CD14-positive monocyte (primary cell): Measurements from ENCODE around the gene ARL5B. TPM values are rescaled to one million over a fixed set of nuclear protein-coding genes. Genes with fewer than 3 reads are reported as not detected.

ENCODE experiments used
- DNase-seq, 3 donors: peaks; one replicate each; pipeline ENCODE4 v3.0.0-alpha.2; 2011 to 2022
- H2AFZ ChIP-seq: 2 replicates; pipeline ENCODE4 v1.6.0; 2012; ENCODE audit warnings: mild to moderate bottlenecking, low read depth, low read length, inconsistent platforms; ENCODE audit not compliant: insufficient read depth, poor library complexity, severe bottlenecking
- H3K27ac ChIP-seq, 2 donors: 1 replicate in 1 of 2; 2 replicates in 1 of 2; pipeline ENCODE4 v1.5.1; 2012 to 2013; ENCODE audit warnings: low read length in 2 of 2, control low read depth in 1 of 2, inconsistent platforms in 1 of 2, low read depth in 1 of 2, mild to moderate bottlenecking in 1 of 2
- H3K27me3 ChIP-seq, 2 donors: one replicate each; pipeline versions ENCODE4 v1.6.0 to v1.6.1; 2011 to 2013; ENCODE audit warnings: low read length in 2 of 2; ENCODE audit not compliant: control insufficient read depth in 2 of 2, insufficient read depth in 2 of 2
- H3K36me3 ChIP-seq, 2 donors: replicated peaks in 1 of 2; 1 replicate in 1 of 2; 2 replicates in 1 of 2; pipeline versions ENCODE4 v1.5.1 to v1.6.1; 2012 to 2013; ENCODE audit warnings: low read length in 2 of 2, control low read depth in 1 of 2, inconsistent platforms in 1 of 2, mild to moderate bottlenecking in 1 of 2; ENCODE audit not compliant: insufficient read depth in 2 of 2, control insufficient read depth in 1 of 2
- H3K4me1 ChIP-seq, 2 donors: 1 replicate in 1 of 2; 2 replicates in 1 of 2; pipeline versions ENCODE4 v1.5.1 to v1.6.1; 2012 to 2013; ENCODE audit warnings: low read length in 2 of 2, control low read depth in 1 of 2, inconsistent platforms in 1 of 2, mild to moderate bottlenecking in 1 of 2, moderate library complexity in 1 of 2; ENCODE audit not compliant: insufficient read depth in 2 of 2, control insufficient read depth in 1 of 2
- H3K4me2 ChIP-seq: replicated peaks from 2 replicates; pipeline ENCODE3; 2012; ENCODE audit warnings: low read length, moderate library complexity, mild to moderate bottlenecking; ENCODE audit not compliant: poor library complexity, severe bottlenecking; ENCODE audit errors: extremely low read depth
- H3K4me3 ChIP-seq, 3 experiments: fragments of 200-600 bp in 1 of 3; sonication (generic) in 1 of 3; replicated peaks in 1 of 3; 1 replicate in 2 of 3; 2 replicates in 1 of 3; pipeline ENCODE4 v1.5.1; 2011 to 2013; ENCODE audit warnings: low read length in 3 of 3, mild to moderate bottlenecking in 3 of 3, control low read depth in 2 of 3, low read depth in 2 of 3, inconsistent platforms in 1 of 3, moderate library complexity in 1 of 3
- H3K79me2 ChIP-seq: 2 replicates; pipeline ENCODE4 v1.6.0; 2012; ENCODE audit warnings: mild to moderate bottlenecking, control low read depth, inconsistent platforms, low read length, moderate library complexity; ENCODE audit not compliant: insufficient read depth
- H3K9ac ChIP-seq: 2 replicates; pipeline ENCODE4 v1.6.0; 2017; ENCODE audit warnings: low read length, mild to moderate bottlenecking; ENCODE audit not compliant: insufficient read depth, poor library complexity, severe bottlenecking
- H3K9me3 ChIP-seq, 2 donors: replicated peaks in 1 of 2; 1 replicate in 1 of 2; 2 replicates in 1 of 2; pipeline versions ENCODE4 v1.5.1 to v1.6.1; 2012 to 2013; ENCODE audit warnings: low read length in 2 of 2, control low read depth in 1 of 2; ENCODE audit not compliant: control insufficient read depth in 1 of 2, insufficient read depth in 1 of 2
- H4K20me1 ChIP-seq: 2 replicates; pipeline ENCODE4 v1.6.0; 2012; ENCODE audit warnings: mild to moderate bottlenecking, low read length, control low read depth, moderate library complexity; ENCODE audit not compliant: insufficient read depth
- H3K27ac Mint-ChIP-seq, 7 donors: one replicate each; pipeline ENCODE4 v1.8.0; 2020; ENCODE audit warnings: mild to moderate bottlenecking in 7 of 7, mixed read lengths in 7 of 7, moderate library complexity in 6 of 7, inconsistent platforms in 2 of 7
- H3K27me3 Mint-ChIP-seq, 3 donors: one replicate each; pipeline ENCODE4 v1.8.0; 2021 to 2022; ENCODE audit warnings: low read depth in 3 of 3, mild to moderate bottlenecking in 3 of 3, mixed read lengths in 3 of 3, moderate library complexity in 3 of 3, inconsistent platforms in 1 of 3
- H3K36me3 Mint-ChIP-seq, 2 donors: one replicate each; pipeline ENCODE4 v1.8.0; 2020; ENCODE audit warnings: mixed read lengths in 2 of 2, inconsistent platforms in 1 of 2, mild to moderate bottlenecking in 1 of 2
- H3K4me1 Mint-ChIP-seq: one replicate; pipeline ENCODE4 v1.8.0; 2020; ENCODE audit warnings: mild to moderate bottlenecking, mixed read lengths
- H3K4me3 Mint-ChIP-seq, 2 donors: one replicate each; pipeline ENCODE4 v1.8.0; 2020; ENCODE audit warnings: mild to moderate bottlenecking in 2 of 2, mixed read lengths in 2 of 2, moderate library complexity in 1 of 2
- H3K9me3 Mint-ChIP-seq, 7 donors: one replicate each; pipeline ENCODE4 v1.8.0; 2020 to 2022; ENCODE audit warnings: mixed read lengths in 7 of 7, mild to moderate bottlenecking in 6 of 7, moderate library complexity in 6 of 7, inconsistent platforms in 2 of 7
- CTCF ChIP-seq: fragments of 200-600 bp; IDR thresholded peaks from one replicate; pipeline ENCODE4 v1.8.0; 2022; ENCODE audit warnings: antibody characterized with exemption, mild to moderate bottlenecking
- WGBS: methylation state at CpG from one replicate; pipeline ENCODE4 v1.1.5; 2013; ENCODE audit warnings: missing lambda C conversion rate; ENCODE audit not compliant: insufficient coverage; 5-methylcytosine and 5-hydroxymethylcytosine counted together
- intact Hi-C, 2 donors: fragments of 100-400 bp; cut with micrococcal nuclease; formaldehyde crosslinking; loops; one replicate each; pipeline versions ENCODE4 v1.15.0 to v1.15.1; 2023
- polyA plus RNA-seq, 3 donors: library from polyadenylated mRNA; depleted of rRNA in 1 of 3; unstranded in 2 of 3; stranded (reverse) in 1 of 3; fragments of 300-500 nt in 2 of 3; fragments of >200 nt in 1 of 3; fragmentation: Illumina TruSeq in 2 of 3; gene quantifications; 1 replicate in 2 of 3; 2 replicates in 1 of 3; pipeline ENCODE4 v1.2.3, GENCODE V29; 2012 to 2021

ARL5B gene
- polyA plus RNA-seq, 3 donors: 1.3 to 14.4 (median 1.4) TPM

- Histone ChIP-seq H3K36me3 (peaks cover 29 to 43% of the 10 kb centered on the region in 2 donors), H2AFZ (no peak overlapping the region), H3K79me2 (no peaks in the 10 kb centered on the region), H3K9ac (no peak overlapping the region), H3K4me3 (no peak overlapping the region), H3K27me3 (no peaks in the 10 kb centered on the region), H4K20me1 (no peaks in the 10 kb centered on the region), H3K4me1 (no peaks in the 10 kb centered on the region), H3K27ac (no peak overlapping the region), H3K4me2 (no peak overlapping the region), H3K9me3 (no peaks in the 10 kb centered on the region)
- intact Hi-C loops: no loop called here
- peaks cover 0 to 2% (median 0%) of the 10 kb centered on the region in 3 donors for H3K27me3 Mint-ChIP-seq
- DNase-seq: no peak
- H3K9me3 Mint-ChIP-seq: peaks cover 0 to 2% (median 0%) of the 10 kb centered on the region in 7 donors
- H3K4me3 Mint-ChIP-seq: no peak overlapping the region
- no peak for TF ChIP-seq CTCF
- peaks cover 35 to 49% of the 10 kb centered on the region in 2 donors for H3K36me3 Mint-ChIP-seq
- WGBS: no CpG with 5 or more reads among the region's 3 CpGs
- H3K4me1 Mint-ChIP-seq: no peaks in the 10 kb centered on the region
- H3K27ac Mint-ChIP-seq: no peak overlapping the region
Measured at GRCh38 chr10:18616337-18616736, 42.9 kb upstream of the ARL5B start.

DNA sequence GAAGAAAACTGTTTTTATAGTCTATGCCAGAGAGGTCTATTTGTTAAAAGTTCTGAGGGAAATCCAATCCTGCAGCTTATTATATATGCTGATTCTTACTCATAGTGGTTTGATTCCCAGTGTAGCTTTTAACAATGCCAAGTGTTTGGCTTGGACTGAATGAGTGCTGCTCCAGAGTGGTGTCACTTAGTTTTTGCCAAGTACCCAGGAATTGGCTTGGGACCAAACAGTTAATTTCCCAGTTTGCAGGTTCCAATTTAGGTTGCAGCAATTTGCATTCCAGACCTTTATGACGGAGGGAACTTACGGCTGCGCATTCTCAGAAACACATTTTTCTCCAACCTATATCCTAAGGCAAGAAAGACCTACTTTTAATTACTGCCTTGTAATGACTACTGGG, 40.2 kb upstream of the ARL5B start:
- no peak overlapping the region for H3K4me2 ChIP-seq
- H3K36me3 Mint-ChIP-seq: peaks cover 33 to 45% of the 10 kb centered on the region in 2 donors
- peaks cover 14 to 36% of the 10 kb centered on the region in 2 donors for H3K36me3 ChIP-seq

More for the DNA sequence above, 40.2 kb upstream of the ARL5B start:
- Histone ChIP-seq H3K27me3 (no peaks in the 10 kb centered on the region), H3K9me3 (no peaks in the 10 kb centered on the region), H3K27ac (no peak overlapping the region), H3K9ac (no peak overlapping the region), H3K79me2 (no peaks in the 10 kb centered on the region), H3K4me3 (no peak overlapping the region), H3K4me1 (no peaks in the 10 kb centered on the region), H2AFZ (no peak overlapping the region), H4K20me1 (no peaks in the 10 kb centered on the region)
- no peak for TF ChIP-seq CTCF
- 89% methylated on average over 3 of the region's 3 CpGs for WGBS
- peak overlapping the region in 1 of 7 donors; percentile 23 for H3K27ac Mint-ChIP-seq
- no peak for DNase-seq
- no peaks in the 10 kb centered on the region for H3K4me1 Mint-ChIP-seq
- H3K9me3 Mint-ChIP-seq: peaks cover 0 to 2% (median 0%) of the 10 kb centered on the region in 7 donors
- peaks cover 0 to 2% (median 0%) of the 10 kb centered on the region in 3 donors for H3K27me3 Mint-ChIP-seq
- intact Hi-C loops: no loop called here
- no peak overlapping the region for H3K4me3 Mint-ChIP-seq
